Activated T-cell treated with anti-CD3 and anti-CD28 coated beads, Interleukin-2, amount 50 U/mL, for 72 hours (primary cell): ENCODE results near the gene UBA1. TPM values are rescaled to one million over a fixed set of nuclear protein-coding genes. Genes with fewer than 3 reads are reported as not detected.
"Not testable (repeated sequence)": the region's sequence is repeated elsewhere in the genome, so short reads cannot be mapped to it uniquely, and the experiment has no call there.

Experiments used
- ATAC-seq, 2 donors: fragments of 150-1000 bp; cut with Tn5 transposase; replicated peaks in 1 of 2; 2 replicates each; pipeline ENCODE4 v1.10.0; 2021; ENCODE audit warnings: moderate library complexity in 2 of 2, mild to moderate bottlenecking in 1 of 2
- DNase-seq, 2 donors: peaks; one replicate each; pipeline ENCODE4 v3.0.0; 2021 to 2022; ENCODE audit warnings: mixed read lengths in 1 of 2
- H3K27ac Mint-ChIP-seq: one replicate; pipeline ENCODE4 v1.8.0; 2022; ENCODE audit warnings: mild to moderate bottlenecking, moderate library complexity, mixed read lengths
- H3K27me3 Mint-ChIP-seq: one replicate; pipeline ENCODE4 v1.8.0; 2022; ENCODE audit warnings: low read depth, mixed read lengths
- H3K36me3 Mint-ChIP-seq, 2 donors: one replicate each; pipeline ENCODE4 v1.8.0; 2022; ENCODE audit warnings: mixed read lengths in 2 of 2, mild to moderate bottlenecking in 1 of 2; ENCODE audit not compliant: insufficient read depth in 2 of 2
- H3K4me1 Mint-ChIP-seq: one replicate; pipeline ENCODE4 v1.8.0; 2022; ENCODE audit warnings: low read depth, mixed read lengths
- H3K4me3 Mint-ChIP-seq, 2 donors: one replicate each; pipeline ENCODE4 v1.8.0; 2022; ENCODE audit warnings: mild to moderate bottlenecking in 2 of 2, mixed read lengths in 2 of 2, moderate library complexity in 2 of 2
- H3K9me3 Mint-ChIP-seq, 2 donors: one replicate each; pipeline ENCODE4 v1.8.0; 2022; ENCODE audit warnings: mixed read lengths in 2 of 2
- total RNA-seq, 2 donors: library from RNA; stranded (reverse); gene quantifications; one replicate each; pipeline ENCODE4 v1.2.3, GENCODE V29; 2022

Gene UBA1
- total RNA-seq, 2 donors from 2014 or later: 160 to 197 TPM

DNA sequence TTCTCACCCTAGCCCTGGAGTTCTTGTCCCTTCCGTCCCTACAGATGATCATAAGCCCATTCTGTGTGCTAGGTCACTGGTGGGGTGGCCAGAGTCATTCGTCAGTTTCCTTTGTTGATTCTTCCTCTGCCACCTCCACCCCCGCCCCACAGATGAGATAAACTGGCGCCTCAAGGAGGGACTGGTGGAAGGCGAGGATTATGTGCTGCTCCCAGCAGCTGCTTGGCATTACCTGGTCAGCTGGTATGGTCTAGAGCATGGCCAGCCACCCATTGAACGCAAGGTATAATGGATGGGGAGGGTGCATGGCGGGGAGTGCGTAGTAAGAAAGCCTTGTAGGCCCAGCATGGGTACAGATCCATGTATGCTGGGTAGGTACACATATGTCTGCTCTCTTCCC, 45.6 kb downstream of the UBA1 start:
- H3K27me3 Mint-ChIP-seq: peaks cover 7% of the 10 kb centered on the region
- ATAC-seq (no peak), DNase-seq (no peak)
- no peaks in the 10 kb centered on the region for H3K9me3 Mint-ChIP-seq
- no peak overlapping the region for H3K27ac Mint-ChIP-seq
- H3K36me3 Mint-ChIP-seq: peaks cover 4 to 8% of the 10 kb centered on the region in 2 donors
- H3K4me3 Mint-ChIP-seq: no peak overlapping the region
- H3K4me1 Mint-ChIP-seq: peaks cover 22% of the 10 kb centered on the region

DNA sequence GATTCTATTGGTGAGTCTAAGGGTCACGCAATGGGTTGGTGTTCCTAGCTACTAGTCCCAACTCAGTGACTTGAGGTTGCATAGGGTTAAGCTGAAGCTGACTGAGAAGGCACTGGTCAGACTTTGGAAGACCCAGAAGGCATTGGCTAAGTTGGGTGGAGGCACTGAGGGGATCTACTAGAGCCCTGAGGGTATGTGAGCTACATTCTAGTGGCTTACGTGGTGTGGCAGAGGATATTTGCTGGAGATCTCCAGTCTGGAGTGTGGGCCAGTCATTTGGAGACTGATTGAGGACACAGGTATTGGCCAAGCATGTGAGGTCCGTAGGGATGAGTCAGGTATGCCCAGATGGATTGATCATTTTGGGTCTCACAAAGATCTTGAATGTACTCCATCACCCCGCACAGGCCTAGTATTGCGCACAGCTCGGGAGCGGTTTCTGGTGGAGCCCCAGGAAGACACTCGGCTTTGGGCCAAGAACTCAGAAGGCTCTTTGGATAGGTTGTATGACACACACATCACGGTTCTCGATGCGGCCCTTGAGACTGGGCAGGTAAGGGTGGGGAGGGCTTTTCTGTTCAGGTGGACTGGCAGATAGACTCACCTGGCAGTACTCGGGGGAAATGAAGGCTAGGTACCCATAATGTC, 46.4 kb downstream of the UBA1 start:
- Mint-ChIP-seq H3K9me3 (no peaks in the 10 kb centered on the region), H3K27ac (no peak overlapping the region), H3K4me3 (no peak overlapping the region), H3K27me3 (peaks cover 7% of the 10 kb centered on the region), H3K36me3 (peaks cover 5 to 6% of the 10 kb centered on the region in 2 donors), H3K4me1 (peaks cover 14% of the 10 kb centered on the region)
- DNase-seq (no peak), ATAC-seq (peak in 1 of 2 donors; percentile 27)

DNA sequence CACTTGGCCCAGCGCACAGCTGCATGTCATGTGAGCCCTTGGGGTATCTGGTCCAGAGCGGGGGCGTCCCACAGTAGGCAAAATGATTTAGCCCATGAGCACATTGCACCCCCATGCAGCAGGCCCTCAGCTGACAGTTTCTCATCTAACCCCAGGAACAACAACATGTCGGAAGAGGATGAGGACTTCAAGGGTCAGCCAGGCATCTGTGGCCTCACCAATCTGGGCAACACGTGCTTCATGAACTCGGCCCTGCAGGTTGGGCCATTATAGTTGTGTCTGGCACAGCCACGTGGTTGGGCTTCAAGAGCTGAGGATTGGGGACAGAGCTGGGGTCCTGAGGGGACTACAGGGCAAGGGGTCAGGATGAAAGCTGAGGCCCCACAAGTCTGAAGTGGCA, 47.0 kb downstream of the UBA1 start:
- ATAC-seq: no peak
- H3K4me3 Mint-ChIP-seq: no peak overlapping the region
- no peak overlapping the region for H3K27ac Mint-ChIP-seq
- no peak for DNase-seq
- H3K36me3 Mint-ChIP-seq: peaks cover 4 to 6% of the 10 kb centered on the region in 2 donors
- H3K27me3 Mint-ChIP-seq: peaks cover 2% of the 10 kb centered on the region
- H3K4me1 Mint-ChIP-seq: peaks cover 8% of the 10 kb centered on the region
- no peaks in the 10 kb centered on the region for H3K9me3 Mint-ChIP-seq

DNA sequence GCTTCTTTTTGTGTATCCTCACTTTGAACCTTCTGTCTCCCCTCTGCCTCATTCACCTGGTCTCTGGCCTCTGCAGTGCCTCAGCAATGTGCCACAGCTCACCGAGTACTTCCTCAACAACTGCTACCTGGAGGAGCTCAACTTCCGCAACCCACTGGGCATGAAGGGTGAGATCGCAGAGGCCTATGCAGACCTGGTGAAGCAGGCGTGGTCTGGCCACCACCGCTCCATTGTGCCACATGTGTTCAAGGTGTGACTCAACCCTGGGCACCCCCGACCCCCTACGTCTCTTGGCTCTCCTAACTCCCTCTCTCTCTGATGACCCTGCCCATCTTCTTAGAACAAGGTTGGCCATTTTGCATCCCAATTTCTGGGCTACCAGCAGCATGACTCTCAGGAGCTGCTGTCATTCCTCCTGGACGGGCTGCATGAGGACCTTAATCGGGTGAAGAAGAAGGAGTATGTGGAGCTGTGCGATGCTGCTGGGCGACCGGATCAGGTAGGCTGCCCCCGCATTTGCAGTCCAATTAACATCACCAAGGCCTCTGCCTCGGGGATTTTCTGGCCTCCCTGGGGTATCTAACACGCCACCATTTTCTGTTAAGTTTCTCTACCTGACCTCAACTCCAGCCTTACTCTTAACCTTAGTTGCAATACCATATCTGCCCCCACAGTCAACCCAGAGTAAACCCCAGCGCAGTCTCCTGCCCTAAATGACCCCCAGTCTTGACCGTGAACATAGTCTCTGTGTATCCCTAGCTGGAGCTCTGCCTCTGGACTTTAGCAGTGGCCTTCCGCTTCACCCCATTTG, 47.8 kb downstream of the UBA1 start:
- H3K27me3 Mint-ChIP-seq: peaks cover 8% of the 10 kb centered on the region
- H3K27ac Mint-ChIP-seq: no peak overlapping the region
- no peaks in the 10 kb centered on the region for H3K9me3 Mint-ChIP-seq
- H3K36me3 Mint-ChIP-seq: peaks cover 6 to 8% of the 10 kb centered on the region in 2 donors
- DNase-seq: no peak
- no peak overlapping the region for H3K4me3 Mint-ChIP-seq
- peaks cover under 1% of the 10 kb centered on the region for H3K4me1 Mint-ChIP-seq
- no peak for ATAC-seq

DNA sequence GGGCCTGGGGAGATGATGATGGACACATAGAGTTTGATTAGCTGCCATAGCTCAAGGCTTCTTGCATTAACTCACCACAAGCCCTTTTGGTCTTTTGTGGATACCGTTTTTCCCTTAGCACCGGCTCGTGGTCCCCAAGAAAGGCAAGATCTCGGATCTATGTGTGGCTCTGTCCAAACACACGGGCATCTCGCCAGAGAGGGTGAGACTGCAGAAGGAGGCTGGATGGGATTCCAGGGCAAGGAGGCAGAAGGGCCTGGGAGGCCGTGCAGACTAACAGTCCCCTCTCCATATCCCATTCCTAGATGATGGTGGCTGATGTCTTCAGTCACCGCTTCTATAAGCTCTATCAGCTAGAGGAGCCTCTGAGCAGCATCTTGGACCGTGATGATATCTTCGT, 48.7 kb downstream of the UBA1 start:
- no peak overlapping the region for H3K27ac Mint-ChIP-seq
- no peaks in the 10 kb centered on the region for H3K9me3 Mint-ChIP-seq
- peaks cover 6 to 8% of the 10 kb centered on the region in 2 donors for H3K36me3 Mint-ChIP-seq
- DNase-seq (no peak), ATAC-seq (no peak)
- peaks cover 10% of the 10 kb centered on the region for H3K27me3 Mint-ChIP-seq
- peaks cover 5% of the 10 kb centered on the region for H3K4me1 Mint-ChIP-seq
- no peak overlapping the region for H3K4me3 Mint-ChIP-seq

DNA sequence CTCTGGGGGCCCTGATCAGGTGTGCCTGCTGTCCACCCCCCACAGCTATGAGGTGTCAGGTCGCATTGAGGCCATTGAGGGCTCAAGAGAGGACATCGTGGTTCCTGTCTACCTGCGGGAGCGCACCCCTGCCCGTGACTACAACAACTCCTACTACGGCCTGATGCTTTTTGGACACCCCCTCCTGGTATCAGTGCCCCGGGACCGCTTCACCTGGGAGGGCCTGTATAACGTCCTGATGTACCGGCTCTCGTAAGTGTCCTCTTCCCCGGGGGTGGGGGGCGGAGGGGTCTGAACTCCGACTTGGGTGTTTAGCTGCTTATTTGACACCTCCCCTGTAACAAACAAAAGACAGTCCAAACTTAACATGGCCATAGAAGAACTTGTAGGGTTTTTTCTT, 49.7 kb downstream of the UBA1 start:
- Mint-ChIP-seq H3K27me3 (peaks cover 17% of the 10 kb centered on the region), H3K4me1 (peaks cover 15% of the 10 kb centered on the region), H3K36me3 (peaks cover 10% of the 10 kb centered on the region in 2 donors)

DNA sequence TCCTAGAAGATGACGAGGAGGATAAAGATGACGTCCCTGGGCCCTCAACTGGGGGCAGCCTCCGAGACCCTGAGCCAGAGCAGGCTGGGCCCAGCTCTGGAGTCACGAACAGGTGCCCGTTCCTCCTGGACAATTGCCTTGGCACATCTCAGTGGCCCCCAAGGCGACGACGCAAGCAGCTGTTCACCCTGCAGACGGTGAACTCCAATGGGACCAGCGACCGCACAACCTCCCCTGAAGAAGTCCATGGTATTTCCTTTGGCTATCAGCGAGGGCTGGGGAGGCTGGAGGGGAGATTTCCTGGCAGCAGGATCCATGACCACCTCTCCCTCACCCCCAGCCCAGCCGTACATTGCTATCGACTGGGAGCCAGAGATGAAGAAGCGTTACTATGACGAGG, 51.0 kb downstream of the UBA1 start:
- no peak for ATAC-seq
- no peak overlapping the region for H3K4me3 Mint-ChIP-seq
- no peaks in the 10 kb centered on the region for H3K9me3 Mint-ChIP-seq
- H3K4me1 Mint-ChIP-seq: peaks cover 26% of the 10 kb centered on the region
- no peak for DNase-seq
- H3K36me3 Mint-ChIP-seq: peaks cover 12% of the 10 kb centered on the region in 2 donors
- no peak overlapping the region for H3K27ac Mint-ChIP-seq
- peaks cover 17% of the 10 kb centered on the region for H3K27me3 Mint-ChIP-seq

More for the DNA sequence above, 49.7 kb downstream of the UBA1 start:
- no peak overlapping the region for H3K27ac Mint-ChIP-seq
- H3K9me3 Mint-ChIP-seq: no peaks in the 10 kb centered on the region
- no peak for ATAC-seq
- no peak for DNase-seq
- H3K4me3 Mint-ChIP-seq: no peak overlapping the region

DNA sequence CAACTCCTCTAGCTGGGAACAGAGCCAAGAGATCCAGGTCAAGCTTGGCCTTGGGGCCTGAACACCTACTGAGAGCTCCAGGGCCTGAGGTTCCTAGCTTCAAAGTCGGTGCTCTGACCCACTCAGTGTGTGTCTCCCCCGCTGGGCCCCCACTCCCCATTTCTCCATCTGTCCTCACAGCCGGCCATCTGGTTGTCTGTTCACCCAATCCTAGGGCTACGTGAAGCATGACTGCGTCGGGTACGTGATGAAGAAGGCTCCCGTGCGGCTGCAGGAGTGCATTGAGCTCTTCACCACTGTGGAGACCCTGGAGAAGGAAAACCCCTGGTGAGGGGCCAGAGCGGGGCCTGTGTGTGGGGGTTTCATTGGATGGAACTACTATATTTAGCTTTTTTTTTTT, 51.5 kb downstream of the UBA1 start:
- ATAC-seq: no peak
- no peak for DNase-seq
- Mint-ChIP-seq H3K27me3 (peaks cover 17% of the 10 kb centered on the region), H3K27ac (no peak overlapping the region), H3K4me1 (peaks cover 30% of the 10 kb centered on the region), H3K36me3 (peaks cover 12% of the 10 kb centered on the region in 2 donors), H3K9me3 (no peaks in the 10 kb centered on the region), H3K4me3 (no peak overlapping the region)

DNA sequence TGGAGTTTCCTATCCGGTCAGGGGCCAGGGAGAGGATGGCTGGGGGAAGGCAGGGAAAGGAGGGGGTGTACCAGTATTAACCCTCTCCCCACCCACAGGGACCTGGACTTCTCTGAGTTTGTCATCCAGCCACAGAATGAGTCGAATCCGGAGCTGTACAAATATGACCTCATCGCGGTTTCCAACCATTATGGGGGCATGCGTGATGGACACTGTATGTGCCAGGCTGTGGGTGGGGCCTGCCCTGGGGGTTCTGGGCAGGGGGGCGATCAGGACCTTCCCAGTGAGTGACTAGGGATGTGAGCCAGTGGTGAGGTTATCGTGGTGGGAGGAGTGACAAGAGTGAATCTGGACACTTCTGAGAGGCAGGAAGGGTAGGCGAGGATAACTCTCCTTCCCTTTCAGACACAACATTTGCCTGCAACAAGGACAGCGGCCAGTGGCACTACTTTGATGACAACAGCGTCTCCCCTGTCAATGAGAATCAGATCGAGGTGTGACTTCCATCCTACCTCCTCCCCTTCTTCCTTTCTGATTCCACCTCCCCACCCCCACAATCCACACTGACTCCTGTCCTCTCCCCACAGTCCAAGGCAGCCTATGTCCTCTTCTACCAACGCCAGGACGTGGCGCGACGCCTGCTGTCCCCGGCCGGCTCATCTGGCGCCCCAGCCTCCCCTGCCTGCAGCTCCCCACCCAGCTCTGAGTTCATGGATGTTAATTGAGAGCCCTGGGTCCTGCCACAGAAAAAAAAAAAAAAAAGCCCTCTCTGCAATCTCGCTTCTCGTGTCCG, 53.8 kb downstream of the UBA1 start:
- Mint-ChIP-seq H3K27me3 (peaks cover 17% of the 10 kb centered on the region), H3K9me3 (no peaks in the 10 kb centered on the region), H3K27ac (no peak overlapping the region), H3K36me3 (peaks cover 6 to 10% of the 10 kb centered on the region in 2 donors), H3K4me1 (peaks cover 35% of the 10 kb centered on the region), H3K4me3 (peak overlapping the region in 1 of 2 donors; percentile 17)
- DNase-seq (peak; percentile 43 to 49), ATAC-seq (peak; percentile 48 to 67)

DNA sequence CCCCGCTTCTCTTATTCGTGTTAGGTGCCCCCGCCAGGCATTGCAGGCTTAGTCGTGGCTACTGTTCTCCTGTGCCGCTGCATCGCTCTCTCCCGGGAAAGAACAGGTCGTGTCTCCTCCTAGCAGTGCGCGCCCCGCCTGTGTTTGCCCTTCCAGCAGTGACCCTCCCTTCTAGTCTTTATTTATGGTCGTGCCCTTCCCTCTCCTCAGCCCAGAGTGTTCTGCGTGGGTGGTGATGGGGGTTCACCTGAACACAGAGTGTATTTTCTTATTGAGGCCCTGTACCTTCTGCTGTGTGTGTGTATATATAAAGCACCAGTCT, 54.3 kb downstream of the UBA1 start:
- H3K27ac Mint-ChIP-seq: no peak overlapping the region
- DNase-seq: no peak

DNA sequence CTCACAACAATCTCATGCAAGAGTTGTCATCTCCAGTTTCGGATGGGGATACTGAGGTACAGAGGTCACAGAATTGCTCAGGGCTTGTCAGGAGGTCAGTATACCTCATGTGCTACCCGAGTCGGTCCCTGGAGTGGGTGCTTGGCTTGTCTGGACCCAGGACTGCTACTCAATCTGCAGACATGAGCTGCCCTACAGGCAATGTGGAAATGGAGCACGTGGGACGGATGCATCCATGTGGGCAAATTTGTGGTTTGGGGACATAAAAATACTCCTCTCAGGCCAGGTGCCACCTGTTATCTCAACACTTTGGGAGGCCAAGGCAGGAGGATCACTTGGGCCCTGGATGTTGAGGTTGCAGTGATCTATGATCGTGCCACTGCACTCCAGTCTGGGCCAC, 54.9 kb downstream of the UBA1 start:
- ATAC-seq (no peak), DNase-seq (no peak)
- no peak overlapping the region for H3K4me3 Mint-ChIP-seq
- H3K27ac Mint-ChIP-seq: no peak overlapping the region
- peaks cover 6 to 10% of the 10 kb centered on the region in 2 donors for H3K36me3 Mint-ChIP-seq
- peaks cover 0 to 2% of the 10 kb centered on the region in 2 donors for H3K9me3 Mint-ChIP-seq
- H3K27me3 Mint-ChIP-seq: peaks cover 17% of the 10 kb centered on the region
- peaks cover 35% of the 10 kb centered on the region for H3K4me1 Mint-ChIP-seq

More for the DNA sequence above, 54.3 kb downstream of the UBA1 start:
- no peak for ATAC-seq
- peaks cover 17% of the 10 kb centered on the region for H3K27me3 Mint-ChIP-seq
- peaks cover 6 to 10% of the 10 kb centered on the region in 2 donors for H3K36me3 Mint-ChIP-seq
- peaks cover 35% of the 10 kb centered on the region for H3K4me1 Mint-ChIP-seq
- H3K4me3 Mint-ChIP-seq: peak overlapping the region in 1 of 2 donors; percentile 17
- H3K9me3 Mint-ChIP-seq: peaks cover 0 to under 1% of the 10 kb centered on the region in 2 donors

DNA sequence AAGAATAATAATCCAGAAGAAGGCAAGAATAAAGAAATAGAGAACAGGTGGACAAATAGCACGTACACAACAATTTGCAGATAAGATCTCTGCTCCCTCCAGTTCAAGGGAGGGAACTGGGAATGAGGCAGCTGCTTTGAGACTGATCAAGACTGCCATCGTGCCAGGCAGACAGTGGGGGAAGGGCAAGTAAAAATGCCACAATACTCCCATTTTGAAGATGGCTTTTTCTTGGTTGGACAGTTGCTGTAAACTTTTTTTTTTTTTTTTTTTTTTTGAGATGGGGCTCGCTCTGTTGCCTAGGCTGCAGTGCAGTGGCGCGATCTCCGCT, 56.4 kb downstream of the UBA1 start:
- ATAC-seq (no peak), DNase-seq (no peak)
- Mint-ChIP-seq H3K27me3 (peaks cover 28% of the 10 kb centered on the region), H3K4me3 (no peak overlapping the region), H3K27ac (peak overlapping the region; percentile 81), H3K9me3 (peaks cover 0 to 3% of the 10 kb centered on the region in 2 donors), H3K4me1 (peaks cover 35% of the 10 kb centered on the region), H3K36me3 (peaks cover 8 to 10% of the 10 kb centered on the region in 2 donors)

DNA sequence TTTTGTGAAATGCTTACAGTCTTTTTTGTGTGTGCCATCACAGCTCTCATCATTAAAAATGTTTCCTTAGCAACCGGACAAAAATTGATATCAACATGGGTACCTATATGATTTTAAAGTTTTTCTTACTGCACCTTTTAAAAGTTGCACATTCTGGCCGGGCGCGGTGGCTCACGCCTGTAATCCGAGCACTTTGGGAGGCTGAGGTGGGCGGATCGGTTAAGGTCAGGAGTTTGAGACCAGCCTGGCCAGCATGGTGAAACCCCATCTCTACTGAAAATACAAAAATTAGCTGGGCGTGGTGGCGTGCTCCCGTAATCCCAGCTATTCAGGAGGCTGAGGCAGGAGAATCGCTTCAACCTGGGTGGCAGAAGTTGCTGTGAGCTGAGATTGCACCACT, 64.0 kb downstream of the UBA1 start:
- H3K9me3 Mint-ChIP-seq, H3K4me3 Mint-ChIP-seq, H3K36me3 Mint-ChIP-seq, H3K27ac Mint-ChIP-seq, H3K4me1 Mint-ChIP-seq, ATAC-seq, DNase-seq: not testable (repeated sequence)
- peaks cover 16% of the 10 kb centered on the region for H3K27me3 Mint-ChIP-seq
